ENCODE measurements around the gene UBE2C.

Gene UBE2C

DNA sequence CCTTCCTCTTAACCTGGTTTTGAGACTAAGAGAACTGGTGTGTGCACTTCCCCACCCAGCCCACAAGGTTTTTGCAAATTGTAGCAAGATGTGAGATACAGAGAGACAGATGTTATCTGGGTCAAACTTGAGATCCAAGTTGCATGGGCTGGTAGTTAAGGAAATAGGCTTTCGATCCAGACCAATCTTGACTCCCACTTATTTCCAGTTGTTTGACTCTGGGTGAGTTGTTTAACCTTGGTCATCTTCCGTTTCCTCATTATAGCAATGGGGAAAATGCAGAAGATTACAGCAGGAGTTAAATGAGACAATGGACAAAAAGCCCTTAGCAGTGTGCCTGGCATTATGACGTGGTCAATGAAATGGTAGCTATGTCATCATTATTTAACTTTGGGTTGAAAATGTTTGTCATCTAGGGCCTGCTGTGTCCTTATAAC lies 22.9 kb downstream of the UBE2C start:
- TF ChIP-seq, protein P1, sequence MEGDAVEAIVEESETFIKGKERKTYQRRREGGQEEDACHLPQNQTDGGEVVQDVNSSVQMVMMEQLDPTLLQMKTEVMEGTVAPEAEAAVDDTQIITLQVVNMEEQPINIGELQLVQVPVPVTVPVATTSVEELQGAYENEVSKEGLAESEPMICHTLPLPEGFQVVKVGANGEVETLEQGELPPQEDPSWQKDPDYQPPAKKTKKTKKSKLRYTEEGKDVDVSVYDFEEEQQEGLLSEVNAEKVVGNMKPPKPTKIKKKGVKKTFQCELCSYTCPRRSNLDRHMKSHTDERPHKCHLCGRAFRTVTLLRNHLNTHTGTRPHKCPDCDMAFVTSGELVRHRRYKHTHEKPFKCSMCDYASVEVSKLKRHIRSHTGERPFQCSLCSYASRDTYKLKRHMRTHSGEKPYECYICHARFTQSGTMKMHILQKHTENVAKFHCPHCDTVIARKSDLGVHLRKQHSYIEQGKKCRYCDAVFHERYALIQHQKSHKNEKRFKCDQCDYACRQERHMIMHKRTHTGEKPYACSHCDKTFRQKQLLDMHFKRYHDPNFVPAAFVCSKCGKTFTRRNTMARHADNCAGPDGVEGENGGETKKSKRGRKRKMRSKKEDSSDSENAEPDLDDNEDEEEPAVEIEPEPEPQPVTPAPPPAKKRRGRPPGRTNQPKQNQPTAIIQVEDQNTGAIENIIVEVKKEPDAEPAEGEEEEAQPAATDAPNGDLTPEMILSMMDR (conservative IDR thresholded peaks at IDR 0.05; ENCODE audit: low read depth, low read length), result no peak
- H3K4me1 ChIP-seq (ENCODE audit: low read depth, poor library complexity, severe bottlenecking), result peaks cover 16% of the 10 kb centered on the region
- no peaks in the 10 kb centered on the region for H4K20me1 ChIP-seq (ENCODE audit: insufficient read depth)
- H3K27ac ChIP-seq, result no peak overlapping the region
- no peaks in the 10 kb centered on the region for H3K79me2 ChIP-seq (ENCODE audit: insufficient read depth, low read depth)
- H3K4me2 ChIP-seq, result no peak overlapping the region
- no peak overlapping the region for H2AFZ ChIP-seq (ENCODE audit: low read depth)
- no peaks in the 10 kb centered on the region for H3K36me3 ChIP-seq (ENCODE audit: insufficient read depth)
- H3K27me3 ChIP-seq (ENCODE audit: insufficient read depth, low read depth), result no peaks in the 10 kb centered on the region
- H3K4me3 ChIP-seq (IDR thresholded peaks at IDR 0.05; ENCODE audit: insufficient read depth, low read depth, low read length), result no peak overlapping the region
- H3K9ac ChIP-seq, result no peak overlapping the region

DNA sequence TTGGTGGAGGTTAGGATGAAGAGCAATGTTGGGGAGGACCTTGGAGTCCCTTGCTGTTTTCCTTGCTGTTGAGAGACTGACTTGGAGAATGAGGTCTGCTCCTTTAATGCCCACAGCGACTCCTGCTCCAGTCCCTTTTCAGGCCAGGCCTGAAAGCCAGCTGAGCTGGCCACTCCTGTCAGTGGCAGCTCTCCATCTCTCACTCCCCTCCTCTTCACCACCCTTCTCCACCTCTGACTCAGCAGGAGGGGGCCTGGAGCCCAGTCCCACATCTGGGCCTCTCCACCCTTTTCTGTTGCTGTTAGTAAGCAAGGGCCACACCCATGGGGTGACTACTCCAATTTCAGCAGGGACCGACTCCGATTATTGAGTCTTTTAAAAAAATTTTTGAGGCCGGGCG lies 23.4 kb downstream of the UBE2C start:
- Histone ChIP-seq H3K79me2 (ENCODE audit: insufficient read depth, low read depth) (no peaks in the 10 kb centered on the region), H3K9ac (no peak overlapping the region), H3K27me3 (ENCODE audit: insufficient read depth, low read depth) (no peaks in the 10 kb centered on the region), H3K36me3 (ENCODE audit: insufficient read depth) (no peaks in the 10 kb centered on the region), H3K27ac (no peak overlapping the region), H3K4me2 (no peak overlapping the region), H3K4me1 (ENCODE audit: low read depth, poor library complexity, severe bottlenecking) (peaks cover 16% of the 10 kb centered on the region), H3K4me3 (IDR thresholded peaks at IDR 0.05; ENCODE audit: insufficient read depth, low read depth, low read length) (no peak overlapping the region), H2AFZ (ENCODE audit: low read depth) (no peak overlapping the region), H4K20me1 (ENCODE audit: insufficient read depth) (no peaks in the 10 kb centered on the region)
- TF ChIP-seq, protein P1 (conservative IDR thresholded peaks at IDR 0.05; ENCODE audit: low read depth, low read length), result no peak

DNA sequence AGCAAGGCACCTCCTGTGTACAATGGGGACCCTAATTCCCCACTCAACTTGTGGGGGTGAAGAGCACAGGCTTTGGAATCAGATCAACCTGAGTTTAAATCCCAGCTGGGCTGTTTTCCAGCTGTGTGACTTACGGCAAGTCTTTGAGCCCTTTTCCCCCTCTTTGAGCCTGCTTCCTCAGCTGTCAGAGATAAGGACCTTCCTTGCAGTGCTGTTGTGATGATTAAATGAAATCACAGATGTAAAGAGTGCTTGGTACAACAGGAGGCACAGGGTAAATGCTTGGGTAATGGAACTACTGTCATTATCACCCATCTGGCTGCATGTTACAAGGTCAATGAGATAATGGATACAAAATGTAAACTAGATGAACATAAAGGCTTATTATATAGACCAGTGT lies 24.4 kb downstream of the UBE2C start:
- TF ChIP-seq, protein P1 (conservative IDR thresholded peaks at IDR 0.05; ENCODE audit: low read depth, low read length), result no peak
- no peaks in the 10 kb centered on the region for H3K79me2 ChIP-seq (ENCODE audit: insufficient read depth, low read depth)

DNA sequence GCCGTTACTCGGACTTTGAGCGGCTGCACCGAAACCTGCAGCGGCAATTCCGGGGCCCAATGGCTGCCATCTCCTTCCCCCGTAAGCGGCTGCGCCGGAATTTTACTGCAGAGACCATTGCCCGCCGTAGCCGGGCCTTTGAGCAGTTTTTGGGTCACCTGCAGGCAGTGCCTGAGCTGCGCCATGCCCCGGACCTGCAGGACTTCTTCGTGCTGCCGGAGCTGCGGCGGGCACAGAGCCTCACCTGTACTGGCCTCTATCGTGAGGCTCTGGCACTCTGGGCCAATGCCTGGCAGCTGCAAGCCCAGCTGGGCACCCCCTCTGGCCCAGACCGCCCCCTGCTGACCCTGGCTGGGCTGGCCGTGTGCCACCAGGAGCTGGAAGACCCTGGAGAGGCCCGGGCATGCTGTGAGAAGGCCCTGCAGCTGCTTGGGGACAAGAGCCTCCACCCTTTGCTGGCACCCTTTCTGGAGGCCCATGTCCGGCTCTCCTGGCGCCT lies 28.3 kb downstream of the UBE2C start:
- H3K4me1 ChIP-seq (ENCODE audit: low read depth, poor library complexity, severe bottlenecking), result no peaks in the 10 kb centered on the region
- no peak overlapping the region for H3K9ac ChIP-seq
- TF ChIP-seq, protein P1 (conservative IDR thresholded peaks at IDR 0.05; ENCODE audit: low read depth, low read length), result no peak
- no peak overlapping the region for H3K4me3 ChIP-seq (IDR thresholded peaks at IDR 0.05; ENCODE audit: insufficient read depth, low read depth, low read length)
- H3K4me2 ChIP-seq, result no peak overlapping the region
- no peaks in the 10 kb centered on the region for H4K20me1 ChIP-seq (ENCODE audit: insufficient read depth)
- no peak overlapping the region for H3K27ac ChIP-seq
- no peak overlapping the region for H2AFZ ChIP-seq (ENCODE audit: low read depth)
- H3K36me3 ChIP-seq (ENCODE audit: insufficient read depth), result no peaks in the 10 kb centered on the region
- H3K27me3 ChIP-seq (ENCODE audit: insufficient read depth, low read depth), result no peaks in the 10 kb centered on the region
- no peaks in the 10 kb centered on the region for H3K79me2 ChIP-seq (ENCODE audit: insufficient read depth, low read depth)

More for the DNA sequence above, 24.4 kb downstream of the UBE2C start:
- Histone ChIP-seq H3K4me2 (no peak overlapping the region), H3K27ac (no peak overlapping the region), H3K36me3 (ENCODE audit: insufficient read depth) (no peaks in the 10 kb centered on the region), H3K9ac (no peak overlapping the region), H2AFZ (ENCODE audit: low read depth) (no peak overlapping the region), H4K20me1 (ENCODE audit: insufficient read depth) (no peaks in the 10 kb centered on the region), H3K4me1 (ENCODE audit: low read depth, poor library complexity, severe bottlenecking) (peaks cover 13% of the 10 kb centered on the region), H3K27me3 (ENCODE audit: insufficient read depth, low read depth) (no peaks in the 10 kb centered on the region), H3K4me3 (IDR thresholded peaks at IDR 0.05; ENCODE audit: insufficient read depth, low read depth, low read length) (no peak overlapping the region)
